NCI-H460 (cell line): ENCODE data around the gene PLEKHM3. TPM values are rescaled to one million over a fixed set of nuclear protein-coding genes. Genes with fewer than 3 reads are reported as not detected.
"Not testable (repeated sequence)": the region's sequence is repeated elsewhere in the genome, so short reads cannot be mapped to it uniquely, and the experiment has no call there.

ENCODE experiments used
- DNase-seq: peaks from one replicate; pipeline ENCODE4 v3.0.0-alpha.2; 2016; ENCODE audit warnings: low read depth; ENCODE audit errors: extremely low read depth
- total RNA-seq: library from RNA; depleted of rRNA; stranded (reverse); fragments of >200 nt; shearing (Covaris generic); gene quantifications from 2 replicates; pipeline ENCODE4 v1.2.3, GENCODE V29; 2014

The PLEKHM3 gene
- total RNA-seq, 1 experiment from 2014 or later: 6.6 TPM

DNA sequence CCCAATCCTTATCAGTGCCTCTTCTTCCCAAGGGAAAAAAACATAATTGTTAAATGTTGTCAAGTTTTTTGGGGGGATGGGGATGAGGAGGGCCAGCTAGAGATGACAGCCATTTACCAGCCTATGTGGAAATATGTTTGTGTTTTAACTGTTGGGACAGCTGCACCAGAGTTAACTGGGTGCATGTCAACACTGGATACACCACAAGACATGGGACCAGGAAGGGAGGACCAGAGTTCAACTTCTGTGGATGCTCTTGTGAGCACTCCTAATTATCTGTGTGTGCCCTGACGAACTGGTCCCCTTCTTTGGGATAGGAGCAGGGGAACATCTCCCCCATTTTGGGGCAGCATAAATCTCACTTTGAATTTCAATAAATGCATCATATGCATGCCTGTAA lies 189.5 kb downstream of the PLEKHM3 start:
- no peak for DNase-seq

DNA sequence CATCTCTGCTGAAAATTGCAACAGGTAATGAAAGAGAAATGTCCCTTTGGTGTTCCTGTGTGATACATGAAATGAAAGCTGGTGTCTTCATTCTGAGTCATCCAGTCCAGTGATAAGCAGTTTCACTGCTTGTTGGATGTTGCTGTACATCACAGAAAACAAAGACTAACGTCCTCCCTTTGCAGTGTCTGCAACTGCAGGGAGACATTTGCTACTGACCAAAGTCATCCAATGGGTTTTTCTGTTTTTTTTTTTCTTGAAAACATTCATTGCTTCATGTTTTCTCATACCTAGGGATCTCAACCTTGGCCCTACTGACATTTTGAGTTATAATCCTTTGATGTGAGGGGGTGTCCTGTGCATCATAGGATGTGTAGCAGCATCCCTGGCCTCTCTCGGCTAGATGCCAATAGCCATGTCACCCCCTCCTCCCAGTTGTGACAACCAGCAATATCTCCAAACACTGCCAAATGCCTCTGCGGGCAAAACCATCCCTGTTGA lies 192.0 kb downstream of the PLEKHM3 start:
- DNase-seq: no peak

DNA sequence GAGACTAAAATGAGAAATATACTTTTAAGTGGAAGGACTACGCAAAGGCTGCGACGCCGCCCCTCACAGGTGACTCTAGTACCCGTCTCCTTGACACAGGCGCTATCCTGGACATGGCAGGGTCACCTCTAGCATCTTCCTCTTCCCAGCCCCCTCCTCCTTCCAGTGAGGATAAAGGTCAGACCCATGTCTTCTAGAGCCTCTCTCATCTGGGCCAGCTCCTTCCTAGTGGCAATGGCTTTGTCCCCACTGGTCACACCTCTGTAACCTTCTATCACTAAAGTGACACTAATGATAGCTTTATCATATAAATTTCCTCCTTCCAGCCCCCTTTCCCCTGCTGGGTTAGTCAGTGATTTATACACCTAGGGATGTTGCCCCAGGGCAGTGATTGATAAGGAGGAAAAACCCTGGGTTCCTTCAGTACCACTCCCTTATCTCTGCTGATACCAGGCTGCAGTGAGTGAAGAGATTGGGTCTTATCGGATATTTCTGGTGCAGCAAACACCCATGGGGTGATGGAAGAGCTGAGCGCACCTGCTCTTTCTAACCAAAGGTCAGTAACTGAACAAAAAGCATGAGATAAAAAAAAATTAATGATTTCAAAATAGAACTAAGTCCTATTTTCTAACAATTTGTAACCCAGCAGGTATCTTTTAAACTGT lies 193.6 kb downstream of the PLEKHM3 start:
- DNase-seq: no peak

DNA sequence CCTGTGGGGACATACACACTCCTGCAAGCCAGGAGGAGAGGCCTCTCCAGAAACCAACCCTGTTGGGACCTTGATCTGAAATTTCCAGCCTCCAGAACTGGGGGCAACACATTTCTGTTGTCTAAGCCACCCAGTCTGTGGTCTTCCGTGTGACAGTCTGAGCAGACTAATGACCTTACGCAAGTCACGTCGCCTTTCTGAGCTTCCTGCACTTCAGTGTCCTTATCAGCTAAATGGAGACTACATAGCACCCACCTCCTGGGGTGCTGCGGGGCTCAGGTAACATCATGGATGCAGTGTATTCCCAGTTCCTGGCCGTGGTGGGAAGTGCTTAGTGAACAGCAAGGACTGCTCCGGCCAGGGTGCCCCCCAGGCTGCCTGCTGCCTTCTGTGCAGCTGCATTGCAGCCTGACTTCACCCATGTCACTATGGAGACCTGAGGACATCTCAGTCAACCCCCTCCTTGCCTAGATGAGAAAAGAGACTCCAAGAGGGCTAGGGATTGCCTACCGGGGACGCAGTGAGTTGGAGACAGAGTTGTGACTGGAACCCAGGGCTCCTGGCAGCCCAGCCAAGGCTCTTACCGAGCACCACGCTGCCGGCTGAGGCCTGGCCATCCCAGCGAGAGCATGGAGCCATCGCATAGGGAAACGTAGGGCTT lies 194.4 kb downstream of the PLEKHM3 start:
- no peak for DNase-seq

DNA sequence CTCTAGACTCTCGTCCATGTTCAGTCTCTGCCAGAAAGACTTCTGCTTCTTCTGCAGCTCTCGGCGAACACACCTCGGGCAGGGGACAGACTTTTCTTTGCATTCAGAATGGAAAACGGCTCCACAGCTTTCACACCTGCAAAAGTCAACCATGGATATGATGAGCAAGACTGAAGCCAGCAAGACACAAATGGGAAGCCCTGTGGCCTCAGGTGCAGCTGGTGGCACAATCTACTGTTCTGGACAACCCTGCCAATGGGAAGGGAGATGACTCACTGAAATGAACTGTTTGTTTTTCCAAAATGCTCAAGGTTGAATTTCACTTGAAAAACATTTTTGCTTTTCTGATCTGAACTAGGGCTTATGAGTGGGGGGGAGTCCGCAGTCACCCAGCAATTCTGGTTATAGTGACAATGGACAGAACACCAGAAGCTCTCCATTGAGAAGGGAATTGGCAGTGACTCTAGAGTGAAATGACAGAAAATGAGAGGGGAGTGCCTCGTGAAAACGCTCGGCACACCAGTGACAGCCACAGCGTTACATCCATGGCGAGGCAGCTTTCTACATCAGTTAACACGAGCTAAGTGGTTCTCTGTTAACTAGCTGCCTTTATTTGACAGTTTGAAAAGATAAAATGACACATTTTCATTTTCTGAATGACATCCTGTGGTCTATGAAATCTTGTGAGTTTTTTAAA lies 196.8 kb downstream of the PLEKHM3 start:
- DNase-seq: no peak

DNA sequence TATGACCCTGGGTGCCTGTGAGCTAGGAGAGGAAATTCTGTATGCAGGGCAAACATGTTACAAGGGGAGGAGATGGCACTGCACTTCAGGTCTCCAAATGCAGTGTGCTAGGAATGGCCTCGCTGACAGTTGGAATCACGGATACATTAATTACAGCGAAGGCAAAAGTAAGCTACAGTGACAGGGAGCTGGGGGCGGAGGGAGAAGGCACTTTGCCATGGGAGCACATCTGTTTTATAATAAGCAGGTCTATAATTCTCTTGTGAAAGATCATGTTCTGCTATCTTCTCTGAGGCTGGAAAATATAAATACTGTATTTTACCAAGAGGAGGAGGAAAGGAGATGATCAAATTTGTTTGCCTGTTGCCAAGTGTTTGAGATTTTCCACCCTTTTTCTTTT lies 199.3 kb downstream of the PLEKHM3 start:
- DNase-seq: no peak

DNA sequence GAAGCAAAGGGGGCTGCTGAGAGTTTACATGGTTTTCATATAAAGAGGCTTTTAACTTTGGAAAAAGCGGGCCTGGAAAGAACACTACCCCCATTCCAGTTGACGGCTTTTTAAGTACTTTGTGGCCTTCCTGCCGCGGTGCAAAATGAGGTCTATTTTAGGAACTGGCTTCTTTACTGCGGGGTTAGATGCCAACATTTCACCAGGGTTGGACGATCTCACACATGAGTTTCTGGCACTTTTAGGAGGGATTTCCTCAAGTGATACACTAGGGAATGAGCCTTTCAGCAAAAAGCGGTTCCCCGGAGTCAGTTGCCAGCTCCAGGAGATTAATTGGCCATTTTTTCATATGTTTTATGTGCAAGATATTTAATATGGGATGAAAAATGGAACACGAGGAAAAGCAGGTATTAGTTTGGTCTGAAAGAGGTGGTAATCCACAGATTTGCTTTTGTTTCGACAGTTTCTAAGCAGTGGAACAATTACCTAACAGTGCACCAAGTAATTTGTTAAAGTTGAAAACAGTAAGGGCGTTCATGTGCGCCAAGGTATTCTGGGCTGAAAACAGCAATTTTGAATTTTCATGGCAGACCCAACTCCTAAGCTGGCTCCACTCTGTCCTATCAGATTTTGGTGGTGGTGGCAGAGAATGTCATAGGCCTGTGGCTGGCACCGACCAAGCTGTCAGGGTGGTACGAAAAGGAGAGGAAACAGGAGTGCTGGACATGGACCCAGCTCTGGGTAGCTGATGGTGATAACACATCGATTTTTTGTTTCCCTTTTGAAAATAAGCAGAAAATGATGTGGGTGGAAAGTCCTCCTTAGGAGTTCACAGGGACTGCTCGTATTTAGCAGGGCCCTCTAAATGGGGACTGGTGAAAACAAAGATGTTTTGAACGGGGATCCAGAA lies 200.0 kb downstream of the PLEKHM3 start:
- no peak for DNase-seq

DNA sequence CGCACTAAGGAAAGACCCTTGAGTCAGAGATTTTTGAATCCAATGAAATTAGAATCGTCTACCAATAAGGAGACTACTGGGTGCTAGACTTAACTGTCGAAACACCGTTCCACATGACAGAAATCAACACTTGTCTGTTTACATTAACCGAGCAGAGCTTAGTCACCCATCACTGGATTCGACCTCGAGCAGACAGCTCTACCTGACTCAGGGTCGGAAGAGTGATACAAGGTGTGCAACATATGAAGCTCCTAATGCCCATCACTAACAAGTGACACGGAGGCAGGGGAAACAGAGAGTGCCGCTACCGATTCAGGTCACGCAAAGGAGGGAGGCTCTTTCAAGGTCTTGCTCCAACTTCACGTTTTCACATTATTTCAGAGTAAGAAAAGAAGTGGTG lies 201.5 kb downstream of the PLEKHM3 start:
- no peak for DNase-seq

DNA sequence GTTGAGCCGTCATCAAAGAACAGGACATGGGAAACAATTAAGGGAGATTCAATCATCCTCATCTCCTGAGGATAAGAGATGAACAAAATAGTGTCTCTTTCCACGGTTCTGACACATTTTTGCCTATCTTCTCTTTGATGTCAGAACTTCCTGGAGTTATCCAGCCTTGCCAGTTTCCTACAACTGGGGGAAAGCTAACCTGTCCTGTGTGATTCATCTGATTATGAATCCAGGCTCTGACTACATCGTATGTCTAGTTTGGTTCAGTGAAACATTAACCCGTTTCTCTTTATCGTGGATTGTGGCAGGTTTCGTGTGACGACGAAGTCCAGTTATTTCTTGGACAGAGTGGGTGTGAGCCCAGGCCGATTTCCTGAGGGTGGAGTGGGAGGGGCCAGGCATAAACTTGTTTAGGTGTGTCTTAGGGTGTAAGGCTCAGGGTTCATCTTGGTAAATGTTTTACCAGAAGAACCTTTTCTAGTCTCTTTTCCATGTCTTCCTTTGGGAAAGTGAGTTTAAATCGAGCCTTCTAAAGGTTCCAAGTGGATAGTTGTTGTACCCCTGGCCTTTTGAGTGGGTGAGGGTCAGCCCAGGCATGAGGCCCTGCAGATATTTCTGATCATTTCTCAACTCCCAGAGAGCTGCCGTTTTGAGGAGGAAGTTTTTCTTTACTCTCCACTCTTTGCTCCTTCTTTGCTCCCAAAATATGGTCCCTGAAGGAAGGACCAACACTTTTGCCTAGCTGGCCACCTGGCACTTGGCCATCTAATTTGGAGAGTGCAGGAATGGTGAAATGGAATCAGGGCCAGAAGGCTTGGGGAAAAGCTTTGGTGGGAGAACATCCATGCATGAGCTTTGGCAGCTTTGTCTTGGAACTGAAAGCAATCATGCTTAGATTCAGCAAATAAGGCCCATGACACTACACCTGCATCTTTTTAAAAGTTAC lies 205.2 kb downstream of the PLEKHM3 start:
- no peak for DNase-seq

DNA sequence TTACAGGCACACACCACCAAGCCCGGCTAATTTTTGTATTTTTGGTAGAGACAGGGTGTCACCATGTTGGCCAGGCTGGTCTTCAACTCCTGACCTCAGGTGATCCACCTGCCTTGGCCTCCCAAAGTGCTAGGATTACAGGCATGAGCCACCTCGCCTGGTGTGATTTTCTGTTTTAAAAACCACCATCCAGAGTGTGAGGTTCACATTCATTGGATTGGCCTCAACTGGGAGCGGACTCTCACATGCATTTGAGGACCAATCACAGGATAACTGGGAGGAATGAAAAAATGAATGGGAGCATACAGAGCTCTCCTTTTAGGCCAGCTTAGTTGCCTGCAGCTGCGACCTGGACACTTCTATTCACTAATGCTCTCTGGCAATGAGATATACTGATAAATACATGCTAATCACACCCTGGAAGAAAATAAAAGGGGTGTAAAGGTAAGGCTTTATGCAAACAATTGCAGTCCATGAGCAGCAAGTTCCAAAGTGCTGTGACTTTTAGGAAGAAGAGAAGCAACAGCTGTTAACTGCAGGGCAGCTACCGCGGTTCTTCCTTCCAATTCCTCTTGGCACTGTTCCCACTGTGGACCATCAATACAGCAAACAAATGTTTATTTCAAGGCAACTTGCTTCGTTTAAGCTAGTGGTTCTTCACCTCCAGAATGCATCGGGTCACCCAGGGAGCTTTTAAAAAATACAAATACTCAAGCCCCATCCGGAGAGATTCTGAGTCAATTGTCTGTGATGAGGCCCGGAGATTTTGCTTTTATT lies 206.1 kb downstream of the PLEKHM3 start:
- no peak for DNase-seq

DNA sequence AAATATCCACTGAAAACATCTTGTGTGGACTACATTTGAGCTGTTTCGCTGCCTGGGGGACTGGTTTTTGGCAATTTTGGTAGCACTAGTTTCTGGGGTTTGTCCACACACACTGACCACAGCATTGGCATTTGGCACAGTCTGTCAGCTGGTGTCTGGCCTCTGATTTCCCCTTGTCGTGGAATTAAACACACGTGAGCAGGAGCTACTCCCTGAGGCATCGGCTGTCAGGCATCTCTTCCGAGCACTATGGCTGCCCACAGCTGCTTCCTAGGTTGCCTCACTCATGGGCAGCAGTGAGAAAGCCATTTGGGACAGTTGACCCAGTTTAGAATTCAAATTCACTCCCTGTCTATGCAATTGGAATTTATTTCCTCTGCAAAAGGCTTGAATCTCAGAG lies 208.8 kb downstream of the PLEKHM3 start:
- DNase-seq: no peak

DNA sequence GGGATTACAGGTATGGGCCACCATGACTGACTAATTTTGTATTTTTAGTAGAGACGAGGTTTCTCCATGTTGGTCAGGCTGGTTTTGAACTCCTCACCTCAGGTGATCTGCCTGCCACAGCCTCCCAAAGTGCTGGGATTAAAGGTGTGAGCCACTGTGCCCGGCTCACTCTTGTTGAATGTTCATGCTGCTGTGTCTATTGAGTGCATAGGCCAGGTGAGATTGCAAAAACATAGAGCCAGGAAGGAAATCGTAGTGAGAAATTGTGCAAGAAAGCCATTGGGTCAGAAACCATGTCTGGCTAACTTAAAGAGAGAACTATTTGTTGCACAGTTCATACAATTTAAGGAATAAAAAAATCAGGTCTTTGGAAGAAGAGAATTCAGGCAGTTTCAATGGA lies 210.1 kb downstream of the PLEKHM3 start:
- no peak for DNase-seq

DNA sequence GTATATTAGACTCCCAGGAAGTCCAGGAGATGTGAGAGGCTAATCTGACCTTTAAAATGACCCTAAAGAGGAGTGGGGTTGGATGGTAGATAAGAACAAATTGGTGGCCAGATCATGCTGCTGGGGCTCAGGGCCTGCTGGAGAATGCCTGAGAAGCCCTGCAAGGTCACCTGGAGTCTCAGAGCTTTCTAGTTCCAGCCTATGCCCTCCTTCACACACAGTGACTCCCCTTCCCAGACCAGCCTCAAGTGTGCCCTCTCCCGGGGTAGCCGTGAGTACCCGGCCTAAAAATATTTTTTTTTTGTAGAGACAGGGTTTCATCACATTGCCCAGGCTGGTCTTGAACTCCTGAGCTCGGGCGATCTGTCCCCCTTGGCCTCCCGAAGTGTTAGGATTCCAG lies 211.4 kb downstream of the PLEKHM3 start:
- DNase-seq: no peak

DNA sequence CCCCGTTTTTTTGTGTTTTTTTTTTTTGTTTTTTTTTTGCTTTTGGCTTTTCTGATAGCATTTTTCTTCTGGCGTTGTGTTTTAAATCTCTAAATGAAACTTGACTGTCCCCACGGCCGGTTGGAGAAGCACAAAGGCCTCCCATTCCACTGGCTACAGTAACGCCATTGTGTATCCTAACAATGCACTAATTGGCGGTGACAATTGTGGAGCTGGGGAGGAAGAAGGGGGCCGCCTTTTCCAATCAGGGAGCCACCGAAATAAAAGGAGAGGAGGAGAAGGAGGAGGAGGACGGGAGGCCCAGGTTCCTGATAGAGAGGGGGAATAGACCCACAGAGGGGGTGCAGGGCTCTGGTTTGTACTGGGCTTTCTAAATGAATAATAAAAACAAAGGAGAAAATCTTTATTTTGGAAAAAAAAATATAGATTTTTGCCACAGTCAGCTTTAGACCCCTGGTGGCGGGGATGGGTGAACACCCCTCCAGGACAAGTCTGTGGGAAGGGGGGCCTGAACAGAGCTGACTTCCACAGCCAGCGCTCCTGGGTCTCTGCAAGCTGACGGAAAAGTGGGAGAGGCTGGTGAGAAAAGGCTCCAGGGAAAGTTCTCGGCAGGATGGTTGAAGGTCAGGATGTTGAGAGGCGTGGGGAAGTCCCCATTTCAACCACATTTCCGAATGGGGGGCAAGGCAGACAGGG lies 212.0 kb downstream of the PLEKHM3 start:
- no peak for DNase-seq

DNA sequence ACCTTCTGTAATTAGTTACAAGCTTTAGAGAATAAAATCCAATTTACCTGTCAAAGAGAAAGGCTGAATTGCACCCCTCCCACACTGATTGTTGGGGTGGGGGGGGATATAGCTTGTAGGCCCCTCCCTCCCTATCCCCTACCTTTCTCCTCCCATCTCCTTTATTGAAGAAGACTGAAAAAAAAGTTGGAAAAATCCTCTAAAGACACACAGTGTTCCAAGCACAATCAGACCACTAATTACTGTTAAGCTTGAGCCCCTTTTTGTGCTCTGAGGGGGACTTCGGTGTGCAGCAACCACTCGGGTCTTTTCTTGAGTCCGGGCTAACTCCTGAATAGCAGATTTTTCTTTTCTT lies 212.6 kb downstream of the PLEKHM3 start:
- no peak for DNase-seq

DNA sequence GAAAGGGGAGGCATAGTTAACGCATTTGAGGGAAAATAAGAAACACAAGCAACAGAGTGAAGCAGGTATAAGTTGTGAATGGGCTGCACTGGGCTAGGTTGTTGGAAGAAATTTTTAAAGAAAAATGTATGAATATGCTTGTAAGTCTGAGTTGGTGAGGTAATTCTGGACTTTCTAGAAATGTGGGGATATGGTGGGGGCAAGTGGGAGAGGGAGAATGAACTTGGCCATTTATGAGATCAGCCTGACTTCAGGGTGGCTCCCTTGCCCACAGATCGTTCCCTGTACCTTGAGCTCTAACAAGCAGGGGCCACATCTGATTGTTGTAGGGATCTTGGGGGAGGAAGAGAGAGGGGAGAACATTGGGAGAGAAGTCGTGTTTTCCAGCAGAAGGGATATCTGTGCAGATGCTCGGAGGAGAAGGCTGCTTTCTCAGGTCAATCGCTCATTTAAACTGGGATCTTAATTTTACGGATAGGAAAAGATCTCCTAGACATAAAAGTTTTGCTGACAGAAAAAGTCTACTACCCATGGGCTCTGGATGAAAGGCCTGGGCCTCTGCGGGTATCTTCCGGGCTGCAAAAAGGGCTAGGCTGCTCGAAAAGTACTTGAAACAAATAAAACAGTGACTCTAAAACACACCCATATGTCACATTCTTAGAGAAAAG lies 213.1 kb downstream of the PLEKHM3 start:
- no peak for DNase-seq

DNA sequence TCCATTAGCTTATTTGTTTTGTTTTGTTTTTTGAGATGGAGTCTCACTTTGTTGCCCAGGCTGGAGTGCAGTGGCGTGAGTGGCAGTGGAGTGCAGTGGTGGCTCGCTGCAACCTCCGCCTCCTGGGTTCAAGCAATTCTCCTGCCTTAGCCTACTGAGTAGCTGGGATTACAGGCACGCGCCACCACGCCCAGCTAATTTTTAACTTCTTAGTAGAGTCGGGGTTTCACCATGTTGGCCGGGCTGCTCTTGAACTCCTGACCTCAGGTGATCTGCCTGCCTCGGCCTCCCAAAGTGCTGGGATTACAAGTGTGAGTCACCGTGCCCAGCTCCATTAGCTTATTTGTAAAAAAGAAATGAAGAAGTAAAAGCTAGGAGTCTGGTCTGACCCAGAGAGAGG lies 213.7 kb downstream of the PLEKHM3 start:
- DNase-seq: not testable (repeated sequence)
